Gastroesophageal sphincter (tissue), 4 donors: ENCODE data around the gene SNX9. TPM values are rescaled to one million over a fixed set of nuclear protein-coding genes. Genes with fewer than 3 reads are reported as not detected.

ENCODE experiments used
- ATAC-seq: fragments of 150-250 bp; one replicate; pipeline ENCODE4 v1.9.1; 2016; ENCODE audit warnings: mild to moderate bottlenecking, moderate library complexity
- H3K27ac ChIP-seq, 4 donors: fragments of 200-600 bp; sonication (generic) in 3 of 4; 1 replicate in 3 of 4; 2 replicates in 1 of 4; pipeline ENCODE4 v1.5.1; 2016 to 2019
- H3K27me3 ChIP-seq: fragments of 200-600 bp; sonication (generic); one replicate; pipeline ENCODE4 v1.5.1; 2019
- H3K36me3 ChIP-seq, 2 donors: fragments of 200-600 bp; sonication (generic); one replicate each; pipeline ENCODE4 v1.5.1; 2019; ENCODE audit warnings: control low read depth in 1 of 2
- H3K4me1 ChIP-seq, 3 donors: fragments of 200-600 bp; sonication (generic); 1 replicate in 2 of 3; 2 replicates in 1 of 3; pipeline ENCODE4 v1.5.1; 2016 to 2019; ENCODE audit warnings: control low read depth in 2 of 3
- H3K4me3 ChIP-seq, 2 donors: fragments of 200-600 bp; sonication (generic); one replicate each; pipeline ENCODE4 v1.5.1; 2019; ENCODE audit warnings: mild to moderate bottlenecking in 1 of 2, moderate library complexity in 1 of 2
- H3K9me3 ChIP-seq, 3 donors: fragments of 200-600 bp; sonication (generic); one replicate each; pipeline ENCODE4 v1.5.1; 2017 to 2019; ENCODE audit warnings: control low read depth in 2 of 3
- EP300 ChIP-seq: sonication (generic); formaldehyde crosslinking; IDR thresholded peaks from one replicate; pipeline ENCODE4 v1.6.1; 2017; ENCODE audit warnings: antibody characterized with exemption, mild to moderate bottlenecking
- POLR2A ChIP-seq, 2 donors: fragments of 450-650 bp; IDR thresholded peaks; one replicate each; pipeline ENCODE4 v1.6.1; 2017; ENCODE audit warnings: antibody characterized with exemption in 2 of 2, mild to moderate bottlenecking in 2 of 2, moderate library complexity in 1 of 2
- POLR2AphosphoS5 ChIP-seq: sonication (generic); formaldehyde crosslinking; IDR thresholded peaks from one replicate; pipeline ENCODE4 v1.6.1; 2017; ENCODE audit warnings: antibody characterized with exemption
- whole genome bisulfite sequencing, 2 donors: methylation state at CpG; one replicate each; pipeline ENCODE4 v1.1.5; 2018; ENCODE audit warnings: low coverage in 1 of 2; 5-methylcytosine and 5-hydroxymethylcytosine counted together
- total RNA-seq, 4 donors: library from RNA; depleted of rRNA; stranded (reverse); fragments of >200 nt; gene quantifications; one replicate each; pipeline ENCODE4 v1.1.0, GENCODE V29; 2016
- TF ChIP-seq, protein P1 (sequence below), 4 experiments: fragments of 200-600 bp in 2 of 4; fragments of 450-650 bp in 2 of 4; sonication (generic) in 1 of 4; IDR thresholded peaks; one replicate each; pipeline ENCODE4 v1.5.1; 2017 to 2019; ENCODE audit warnings: antibody characterized with exemption in 4 of 4, mild to moderate bottlenecking in 2 of 4, moderate library complexity in 2 of 4

SNX9 gene
- total RNA-seq, 4 donors from 2014 or later: 68.3 to 101 (median 85.0) TPM

DNA sequence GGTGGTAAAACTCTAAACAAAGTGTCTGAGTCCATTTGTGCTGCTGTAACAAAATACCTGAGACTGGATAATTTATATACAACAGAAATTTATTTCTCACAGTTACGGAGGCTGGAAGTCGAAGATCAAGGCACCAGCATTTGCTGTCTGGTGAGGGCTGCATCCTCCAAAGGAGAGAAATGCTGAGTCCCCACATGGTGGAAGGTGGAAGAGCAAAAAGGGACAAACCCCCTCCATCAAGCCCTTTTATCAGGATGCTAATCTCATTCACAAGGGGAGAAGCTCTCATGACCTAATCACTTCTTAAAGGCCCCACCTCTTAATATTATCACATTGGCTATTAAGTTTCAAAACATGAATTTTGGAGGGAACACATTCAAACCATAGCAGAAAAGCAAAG is 102.7 kb downstream of the SNX9 start:
- no peaks in the 10 kb centered on the region for H3K27me3 ChIP-seq
- ATAC-seq: no peak
- no peaks in the 10 kb centered on the region for H3K9me3 ChIP-seq
- no peak for TF ChIP-seq EP300
- TF ChIP-seq, protein P1, sequence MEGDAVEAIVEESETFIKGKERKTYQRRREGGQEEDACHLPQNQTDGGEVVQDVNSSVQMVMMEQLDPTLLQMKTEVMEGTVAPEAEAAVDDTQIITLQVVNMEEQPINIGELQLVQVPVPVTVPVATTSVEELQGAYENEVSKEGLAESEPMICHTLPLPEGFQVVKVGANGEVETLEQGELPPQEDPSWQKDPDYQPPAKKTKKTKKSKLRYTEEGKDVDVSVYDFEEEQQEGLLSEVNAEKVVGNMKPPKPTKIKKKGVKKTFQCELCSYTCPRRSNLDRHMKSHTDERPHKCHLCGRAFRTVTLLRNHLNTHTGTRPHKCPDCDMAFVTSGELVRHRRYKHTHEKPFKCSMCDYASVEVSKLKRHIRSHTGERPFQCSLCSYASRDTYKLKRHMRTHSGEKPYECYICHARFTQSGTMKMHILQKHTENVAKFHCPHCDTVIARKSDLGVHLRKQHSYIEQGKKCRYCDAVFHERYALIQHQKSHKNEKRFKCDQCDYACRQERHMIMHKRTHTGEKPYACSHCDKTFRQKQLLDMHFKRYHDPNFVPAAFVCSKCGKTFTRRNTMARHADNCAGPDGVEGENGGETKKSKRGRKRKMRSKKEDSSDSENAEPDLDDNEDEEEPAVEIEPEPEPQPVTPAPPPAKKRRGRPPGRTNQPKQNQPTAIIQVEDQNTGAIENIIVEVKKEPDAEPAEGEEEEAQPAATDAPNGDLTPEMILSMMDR (IDR thresholded peaks at IDR 0.05): no peak
- TF ChIP-seq POLR2AphosphoS5: no peak
- TF ChIP-seq POLR2A (IDR thresholded peaks at IDR 0.05): no peak
- H3K4me3 ChIP-seq: no peak overlapping the region
- 94 to 100% methylated on average over 2 of the region's 2 CpGs for WGBS, 2 donors
- H3K36me3 ChIP-seq: peaks cover 0 to 97% of the 10 kb centered on the region in 2 donors
- H3K27ac ChIP-seq: no peak overlapping the region
- no peaks in the 10 kb centered on the region for H3K4me1 ChIP-seq

DNA sequence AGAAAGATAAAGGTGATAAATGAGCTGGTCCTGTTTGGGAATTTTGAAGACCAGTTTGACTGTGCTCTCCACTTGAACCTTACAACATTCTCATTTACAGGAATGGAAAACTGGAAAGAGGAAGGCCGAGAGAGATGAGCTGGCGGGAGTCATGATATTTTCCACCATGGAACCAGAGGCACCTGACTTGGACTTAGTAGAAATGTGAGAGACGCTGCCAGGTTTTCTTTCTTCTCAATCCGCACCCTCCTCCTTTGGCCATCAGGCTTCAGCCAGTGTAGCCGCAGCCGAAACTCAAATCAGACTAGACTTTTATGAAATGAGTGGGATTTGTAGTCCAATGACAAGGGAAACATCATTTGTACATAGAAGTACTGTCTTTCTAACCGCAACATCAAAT is 104.0 kb downstream of the SNX9 start:
- Histone ChIP-seq H3K36me3 (peaks cover 0 to 100% of the 10 kb centered on the region in 2 donors), H3K9me3 (no peaks in the 10 kb centered on the region), H3K4me3 (no peak overlapping the region), H3K27me3 (no peaks in the 10 kb centered on the region), H3K4me1 (no peaks in the 10 kb centered on the region), H3K27ac (no peak overlapping the region)
- 96 to 100% methylated on average over 7 of the region's 7 CpGs for whole genome bisulfite sequencing, 2 donors
- no peak for ATAC-seq
- no peak for TF ChIP-seq POLR2AphosphoS5
- TF ChIP-seq, protein P1 (IDR thresholded peaks at IDR 0.05): no peak
- no peak for TF ChIP-seq POLR2A (IDR thresholded peaks at IDR 0.05)
- no peak for TF ChIP-seq EP300

DNA sequence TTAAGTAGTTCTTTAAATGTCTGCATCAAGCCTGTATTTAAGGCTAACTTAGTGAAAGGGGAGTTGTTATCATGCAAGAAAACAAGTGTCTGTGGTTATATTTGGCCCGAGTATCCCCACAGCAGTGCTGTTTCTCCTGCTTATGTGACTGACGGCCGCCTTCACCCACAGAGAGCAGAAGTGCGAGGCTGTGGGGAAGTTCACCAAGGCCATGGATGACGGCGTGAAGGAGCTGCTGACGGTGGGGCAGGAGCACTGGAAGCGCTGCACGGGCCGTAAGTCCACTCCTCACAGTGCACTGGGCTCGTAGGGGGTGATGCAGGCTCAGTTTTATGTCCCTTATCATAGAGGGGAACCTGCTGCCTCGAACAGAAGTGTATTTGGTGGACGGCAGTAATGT is 105.4 kb downstream of the SNX9 start:
- Histone ChIP-seq H3K36me3 (peaks cover 0 to 100% of the 10 kb centered on the region in 2 donors), H3K9me3 (no peaks in the 10 kb centered on the region), H3K27me3 (no peaks in the 10 kb centered on the region), H3K27ac (no peak overlapping the region), H3K4me1 (no peaks in the 10 kb centered on the region), H3K4me3 (no peak overlapping the region)
- TF ChIP-seq POLR2A (IDR thresholded peaks at IDR 0.05) (no peak), EP300 (no peak), POLR2AphosphoS5 (no peak)
- TF ChIP-seq, protein P1 (IDR thresholded peaks at IDR 0.05): no peak
- ATAC-seq: no peak
- 80 to 100% methylated on average over 1 to 2 of the region's 13 CpGs for WGBS, 2 donors

- TF ChIP-seq, protein P1 (IDR thresholded peaks at IDR 0.05): no peak
- no peak for TF ChIP-seq EP300
- no peak for TF ChIP-seq POLR2A (IDR thresholded peaks at IDR 0.05)
- TF ChIP-seq POLR2AphosphoS5: no peak
- no peaks in the 10 kb centered on the region for H3K27me3 ChIP-seq
- WGBS, 2 donors: 90 to 91% methylated on average over 5 of the region's 7 CpGs
- no peaks in the 10 kb centered on the region for H3K9me3 ChIP-seq
- no peak for ATAC-seq
- no peak overlapping the region for H3K27ac ChIP-seq
- peaks cover 0 to 100% of the 10 kb centered on the region in 2 donors for H3K36me3 ChIP-seq
- no peaks in the 10 kb centered on the region for H3K4me1 ChIP-seq
- H3K4me3 ChIP-seq: no peak overlapping the region
Observed at GRCh38 chr6:157929076-157929475, 106.0 kb downstream of the SNX9 start.

- Histone ChIP-seq H3K9me3 (no peaks in the 10 kb centered on the region), H3K27me3 (no peaks in the 10 kb centered on the region), H3K27ac (no peak overlapping the region), H3K36me3 (peaks cover 0 to 100% of the 10 kb centered on the region in 2 donors), H3K4me3 (no peak overlapping the region), H3K4me1 (no peaks in the 10 kb centered on the region)
- TF ChIP-seq POLR2A (IDR thresholded peaks at IDR 0.05) (no peak), EP300 (no peak), POLR2AphosphoS5 (no peak)
- TF ChIP-seq, protein P1 (IDR thresholded peaks at IDR 0.05): no peak
- WGBS, 2 donors: 70 to 82% methylated on average over 2 to 3 of the region's 3 CpGs
- ATAC-seq: no peak
Observed at GRCh38 chr6:157929765-157930319, 106.8 kb downstream of the SNX9 start.
